Heart right ventricle (tissue), 16 donors: ENCODE results near the gene FAM13B. TPM values are rescaled to one million over a fixed set of nuclear protein-coding genes. Genes with fewer than 3 reads are reported as not detected.
"Not testable (repeated sequence)": the region's sequence is repeated elsewhere in the genome, so short reads cannot be mapped to it uniquely, and the experiment has no call there.

Experiments
- ATAC-seq, 8 donors: fragments of 200-7000 bp; cut with Tn5 transposase; one replicate each; pipeline ENCODE4 v1.9.1; 2020; ENCODE audit warnings: mild to moderate bottlenecking in 8 of 8, moderate library complexity in 8 of 8, moderate number of reproducible peaks in 1 of 8
- DNase-seq, 2 donors: peaks; one replicate each; pipeline ENCODE4 v3.0.0-alpha.2; 2020
- H3K27ac ChIP-seq, 10 donors: fragments of 200-600 bp; sonication (generic) in 2 of 10; one replicate each; pipeline versions ENCODE4 v1.5.0 to v1.8.0; 2020 to 2022; ENCODE audit warnings: mild to moderate bottlenecking in 3 of 10
- H3K27me3 ChIP-seq, 7 donors: fragments of 200-600 bp; one replicate each; pipeline ENCODE4 v1.8.0; 2021 to 2022; ENCODE audit warnings: mild to moderate bottlenecking in 2 of 7
- H3K36me3 ChIP-seq, 9 donors: fragments of 200-600 bp; sonication (generic) in 1 of 9; one replicate each; pipeline versions ENCODE4 v1.5.0 to v1.8.0; 2020 to 2022; ENCODE audit warnings: mild to moderate bottlenecking in 2 of 9
- H3K4me1 ChIP-seq, 9 donors: fragments of 200-600 bp; sonication (generic) in 1 of 9; one replicate each; pipeline versions ENCODE4 v1.5.0 to v1.8.0; 2020 to 2022; ENCODE audit warnings: mild to moderate bottlenecking in 4 of 9
- H3K4me3 ChIP-seq, 10 donors: fragments of 200-600 bp; sonication (generic) in 2 of 10; one replicate each; pipeline versions ENCODE4 v1.5.0 to v1.8.0; 2020 to 2022; ENCODE audit warnings: mild to moderate bottlenecking in 7 of 10, moderate library complexity in 2 of 10
- H3K9me3 ChIP-seq, 11 donors: fragments of 200-600 bp in 10 of 11; sonication (generic) in 2 of 11; one replicate each; pipeline versions ENCODE4 v1.5.0 to v1.8.0; 2013 to 2022; ENCODE audit warnings: mild to moderate bottlenecking in 2 of 11, control low read depth in 1 of 11, moderate library complexity in 1 of 11
- WGBS, 2 donors: extraction: QIAGEN DNeasy Blood & Tissue Kit; methylation state at CpG; one replicate each; pipeline ENCODE4 v1.1.7; 2013; ENCODE audit warnings: inconsistent platforms in 1 of 2; 5-methylcytosine and 5-hydroxymethylcytosine counted together
- intact Hi-C, 10 donors: fragments of 100-400 bp; cut with DNase I; formaldehyde crosslinking; loops; one replicate each; pipeline versions ENCODE4 v1.11.1 to v1.14.2; 2022
- polyA plus RNA-seq, 2 donors: library from polyadenylated mRNA; stranded (reverse); fragments of 200-250 nt; gene quantifications; one replicate each; pipeline ENCODE4 v1.2.3, GENCODE V29; 2013
- total RNA-seq, 10 donors: library from RNA; stranded (reverse); fragmentation: NEBNext Ultra II Directional in 3 of 10; extraction: Animal tissue kit (Norgen Biotek cat#: 25700) in 3 of 10; gene quantifications; one replicate each; pipeline versions ENCODE4 v1.2.1 to v1.2.4, GENCODE V29; 2021 to 2023
- TF ChIP-seq, protein P1 (sequence below), 9 donors: fragments of 200-600 bp; sonication (generic) in 2 of 9; IDR thresholded peaks; one replicate each; pipeline versions ENCODE4 v1.5.0 to v1.8.0; 2021 to 2022; ENCODE audit warnings: antibody characterized with exemption in 9 of 9, mild to moderate bottlenecking in 5 of 9, moderate library complexity in 1 of 9
- donor health status: Arrhythmogenic right ventricular cardiomyopathy.
- donor health status: ischemic (EF 13 %, LVEDD 7.1; RV severe dilation, severe dysfunction).
- donor health status: healthy with polysubstance abuse.
- donor health status: DM: no; HTN: yes; CAD: no.
- donor health status: DM: no; HTN: no; CAD: no.
- donor health status: ischemic (EF 25% LVEDD 6.9; RV normal size, moderate dysfunction).
- donor health status: ischemic (EF 25% LVEDD 5.7; RV mildly dilated, moderate dysfunction).
- donor health status: healthy.
- donor health status: DM: yes; HTN: yes; CAD: no.
- donor health status: Ischemic cardiomyopathy.
- donor health status: ischemic (EF 35%, LVEDD 5.7; RV mildly dilated, moderate dysfunction).
- donor health status: nonischemic (EF 11% LVEDD 7.7; RV severe dilation, severe dysfunction).
- donor health status: DM: yes; HTN: yes; CAD: no.
- donor health status: PGD.
- donor health status: ischemic (EF 29% LVEDD 5.4; RV normal size, mild dysfunction).
- donor health status: nonischemic (EF 23%, LVEDD 6.1; RV moderate dilation, normal function).

The FAM13B gene
- total and polyA plus RNA-seq, 12 donors = 8.8 to 47.4 (median 31.6) TPM

DNA sequence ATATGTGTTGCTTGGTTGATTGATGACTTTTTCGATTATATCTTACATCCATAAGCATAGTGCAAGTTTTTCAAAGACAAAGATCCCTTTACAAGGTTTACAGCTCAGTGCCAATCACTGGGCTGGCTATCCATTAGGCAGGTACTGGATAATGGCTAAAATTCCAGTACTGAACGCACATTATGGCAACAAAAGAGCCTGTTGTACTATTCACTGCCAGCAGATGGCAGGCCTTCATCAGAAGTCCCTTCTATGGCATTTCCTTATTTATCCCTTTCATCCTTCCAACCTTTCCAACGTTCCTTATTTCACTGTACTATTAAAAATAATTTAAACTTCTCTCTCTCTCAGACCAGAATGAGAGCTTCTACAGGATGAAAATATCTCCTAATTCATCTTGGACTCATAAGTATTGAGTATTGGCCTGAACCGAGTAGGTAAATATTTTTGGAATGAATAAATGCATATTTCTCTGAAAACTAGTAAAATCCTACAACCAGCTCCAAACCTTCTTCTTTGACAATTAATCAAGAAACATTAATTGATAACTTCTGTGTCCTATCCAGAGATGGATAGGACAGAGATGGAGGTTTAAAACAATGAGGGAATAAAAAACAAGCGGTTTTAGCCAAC, 44.3 kb upstream of the FAM13B start:
- TF ChIP-seq, protein P1, sequence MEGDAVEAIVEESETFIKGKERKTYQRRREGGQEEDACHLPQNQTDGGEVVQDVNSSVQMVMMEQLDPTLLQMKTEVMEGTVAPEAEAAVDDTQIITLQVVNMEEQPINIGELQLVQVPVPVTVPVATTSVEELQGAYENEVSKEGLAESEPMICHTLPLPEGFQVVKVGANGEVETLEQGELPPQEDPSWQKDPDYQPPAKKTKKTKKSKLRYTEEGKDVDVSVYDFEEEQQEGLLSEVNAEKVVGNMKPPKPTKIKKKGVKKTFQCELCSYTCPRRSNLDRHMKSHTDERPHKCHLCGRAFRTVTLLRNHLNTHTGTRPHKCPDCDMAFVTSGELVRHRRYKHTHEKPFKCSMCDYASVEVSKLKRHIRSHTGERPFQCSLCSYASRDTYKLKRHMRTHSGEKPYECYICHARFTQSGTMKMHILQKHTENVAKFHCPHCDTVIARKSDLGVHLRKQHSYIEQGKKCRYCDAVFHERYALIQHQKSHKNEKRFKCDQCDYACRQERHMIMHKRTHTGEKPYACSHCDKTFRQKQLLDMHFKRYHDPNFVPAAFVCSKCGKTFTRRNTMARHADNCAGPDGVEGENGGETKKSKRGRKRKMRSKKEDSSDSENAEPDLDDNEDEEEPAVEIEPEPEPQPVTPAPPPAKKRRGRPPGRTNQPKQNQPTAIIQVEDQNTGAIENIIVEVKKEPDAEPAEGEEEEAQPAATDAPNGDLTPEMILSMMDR (IDR thresholded peaks at IDR 0.05) = peak; percentile 50 to 93 (median 85)
- H3K27me3 ChIP-seq = peaks cover 0 to 6% (median 0%) of the 10 kb centered on the region in 7 donors
- no peak overlapping the region for H3K27ac ChIP-seq
- WGBS, 2 donors = 32 to 33% methylated on average over 5 of the region's 5 CpGs
- DNase-seq (peak in 1 of 2 donors; percentile 49), ATAC-seq (peak in 6 of 8 donors; percentile 35 to 68 (median 62))
- H3K4me3 ChIP-seq = no peak overlapping the region
- no peaks in the 10 kb centered on the region for H3K36me3 ChIP-seq
- H3K4me1 ChIP-seq = no peaks in the 10 kb centered on the region
- H3K9me3 ChIP-seq = no peaks in the 10 kb centered on the region
- intact Hi-C loops = loop anchor here in 9 of 10 donors (1.0 to 5.0 kb wide), 6 partner anchors 40 to 60 kb away; partner anchors contain the start of gene NME5 (in 1 of the 9)

DNA sequence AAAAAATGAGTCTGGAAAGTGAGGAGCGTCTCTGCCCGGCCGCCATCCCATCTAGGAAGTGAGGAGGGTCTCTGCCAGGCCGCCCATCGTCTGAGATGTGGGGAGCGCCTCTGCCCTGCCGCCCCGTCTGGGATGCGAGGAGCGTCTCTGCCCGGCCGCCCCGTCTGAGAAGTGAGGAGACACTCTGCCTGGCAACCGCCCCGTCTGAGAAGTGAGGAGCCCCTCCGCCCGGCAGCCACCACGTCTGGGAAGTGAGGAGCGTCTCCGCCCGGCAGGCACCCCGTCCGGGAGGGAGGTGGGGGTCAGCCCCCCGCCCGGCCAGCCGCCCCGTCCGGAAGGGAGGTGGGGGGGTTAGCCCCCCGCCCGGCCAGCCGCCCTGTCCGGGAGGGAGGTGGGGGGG, 37.1 kb upstream of the FAM13B start:
- intact Hi-C loops, H3K4me3 ChIP-seq, H3K4me1 ChIP-seq, H3K36me3 ChIP-seq, H3K9me3 ChIP-seq, ATAC-seq, H3K27ac ChIP-seq, DNase-seq: not testable (repeated sequence)
- WGBS, 2 donors = 86 to 94% methylated on average over 18 to 25 of the region's 32 CpGs
- peaks cover 0 to 11% (median 0%) of the 10 kb centered on the region in 7 donors for H3K27me3 ChIP-seq

DNA sequence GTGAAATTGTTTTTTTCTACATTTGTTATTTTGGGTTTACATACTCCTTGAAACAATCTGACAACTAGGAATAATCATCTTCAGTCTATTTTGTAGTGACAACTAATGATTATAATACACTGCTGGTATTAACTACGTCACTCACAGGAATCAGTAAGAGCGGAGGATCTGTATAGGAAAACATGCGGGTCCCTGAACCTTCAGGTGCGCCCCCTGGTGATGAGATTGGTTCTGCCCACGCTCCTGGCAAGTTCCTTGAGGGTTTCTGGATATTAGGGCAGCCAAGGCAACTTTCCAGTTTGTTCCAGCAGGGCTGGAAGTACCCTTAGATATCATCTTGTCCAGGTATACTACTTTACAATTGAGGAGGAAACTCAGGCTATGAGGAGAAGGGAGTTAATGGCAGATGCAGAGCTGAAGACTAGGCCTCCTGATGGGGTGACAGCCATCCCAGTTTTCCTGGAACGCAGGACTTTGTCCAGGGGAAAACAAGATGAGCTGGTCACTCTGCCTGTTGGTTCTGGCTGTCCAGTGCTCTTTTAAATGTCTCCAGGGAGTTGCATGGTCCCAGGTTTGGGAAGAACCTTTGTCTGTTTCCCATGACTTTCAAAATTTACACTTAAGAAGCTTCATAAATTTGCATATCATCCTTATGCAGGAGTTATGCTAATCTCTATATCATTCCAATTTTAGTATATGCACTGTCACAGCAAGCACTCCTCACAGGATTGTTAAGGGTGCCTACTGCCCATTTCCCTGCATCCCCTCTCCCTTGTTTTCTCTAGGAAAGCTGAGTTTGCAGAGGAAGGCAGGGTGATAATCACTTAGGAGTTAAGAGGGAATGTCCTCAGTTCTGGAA, 36.1 kb upstream of the FAM13B start:
- no peaks in the 10 kb centered on the region for H3K36me3 ChIP-seq
- DNase-seq (peak; percentile 70 to 74), ATAC-seq (peak; percentile 78 to 85 (median 82))
- peaks cover 0 to 6% (median 0%) of the 10 kb centered on the region in 9 donors for H3K4me1 ChIP-seq
- no peaks in the 10 kb centered on the region for H3K9me3 ChIP-seq
- H3K27me3 ChIP-seq = peaks cover 0 to 11% (median 0%) of the 10 kb centered on the region in 7 donors
- H3K27ac ChIP-seq = no peak overlapping the region
- 22 to 27% methylated on average over 6 of the region's 6 CpGs for WGBS, 2 donors
- no peak overlapping the region for H3K4me3 ChIP-seq
- intact Hi-C loops = loop anchor here in 6 of 10 donors (1.0 to 5.0 kb wide), 3 partner anchors 32 to 37 kb away; partner anchors contain the start of gene FAM13B (in 1 of the 6)
- TF ChIP-seq, protein P1 (IDR thresholded peaks at IDR 0.05) = peak; percentile 39 to 84 (median 75)

- ATAC-seq (no peak), DNase-seq (no peak)
- peaks cover 0 to 6% (median 0%) of the 10 kb centered on the region in 7 donors for H3K27me3 ChIP-seq
- H3K36me3 ChIP-seq = no peaks in the 10 kb centered on the region
- H3K9me3 ChIP-seq = no peaks in the 10 kb centered on the region
- WGBS, 2 donors = 90 to 95% methylated on average over 8 of the region's 8 CpGs
- peaks cover 0 to 6% (median 0%) of the 10 kb centered on the region in 9 donors for H3K4me1 ChIP-seq
- intact Hi-C loops = loop anchor here in 7 of 10 donors (1.0 to 5.0 kb wide), 4 partner anchors 29 to 36 kb away; partner anchors contain the start of gene FAM13B (in 1 of the 7)
- no peak overlapping the region for H3K27ac ChIP-seq
- TF ChIP-seq, protein P1 (IDR thresholded peaks at IDR 0.05) = no peak
- no peak overlapping the region for H3K4me3 ChIP-seq
Observed at GRCh38 chr5:138067945-138068344, 35.1 kb upstream of the FAM13B start.
